NT2/D1 (cell line): ENCODE data around the gene NPAT.

ENCODE experiments used
- DNase-seq: peaks from one replicate; pipeline ENCODE4 v3.0.0-alpha.2; 2011; ENCODE audit warnings: low read depth, low spot score
- H3K27me3 ChIP-seq: 2 replicates; pipeline ENCODE4 v1.6.0; 2011; ENCODE audit warnings: mild to moderate bottlenecking; ENCODE audit not compliant: insufficient read length, insufficient read depth
- H3K36me3 ChIP-seq: 2 replicates; pipeline ENCODE4 v1.6.1; 2011; ENCODE audit warnings: mild to moderate bottlenecking, low read length, mixed read lengths; ENCODE audit not compliant: insufficient read depth, insufficient read length
- H3K4me1 ChIP-seq: 2 replicates; pipeline ENCODE4 v1.5.1; 2011; ENCODE audit not compliant: insufficient read depth, insufficient read length
- H3K4me3 ChIP-seq: 2 replicates; pipeline ENCODE4 v1.5.1; 2011; ENCODE audit warnings: low read depth; ENCODE audit not compliant: insufficient read length
- H3K9ac ChIP-seq: 2 replicates; pipeline ENCODE4 v1.6.0; 2011; ENCODE audit warnings: low read depth; ENCODE audit not compliant: insufficient read length
- H3K9me3 ChIP-seq: 2 replicates; pipeline ENCODE4 v1.5.1; 2011; ENCODE audit warnings: mild to moderate bottlenecking, low read length; ENCODE audit not compliant: insufficient read depth
- SUZ12 ChIP-seq: IDR thresholded peaks from 2 replicates; pipeline ENCODE4 v1.6.1; 2011; ENCODE audit not compliant: insufficient read length, insufficient read depth; ENCODE audit errors: extremely low read depth
- YY1 ChIP-seq: IDR thresholded peaks from 2 replicates; pipeline ENCODE4 v1.6.1; 2011; ENCODE audit not compliant: insufficient read length, insufficient read depth
- ZNF274 ChIP-seq: IDR thresholded peaks from 2 replicates; pipeline ENCODE4 v1.6.1; 2011; ENCODE audit warnings: mild to moderate bottlenecking, low read depth, low read length

NPAT gene

GRCh38 chr11:108218912-108219783, 3.3 kb downstream of the NPAT start:
- Histone ChIP-seq H3K9ac (no peak overlapping the region), H3K4me1 (peaks cover under 1% of the 10 kb centered on the region), H3K9me3 (no peaks in the 10 kb centered on the region), H3K36me3 (peaks cover 9% of the 10 kb centered on the region), H3K4me3 (no peak overlapping the region), H3K27me3 (no peaks in the 10 kb centered on the region)
- DNase-seq = no peak
- TF ChIP-seq YY1 (no peak), SUZ12 (no peak), ZNF274 (no peak)

- no peak overlapping the region for H3K4me3 ChIP-seq
- no peaks in the 10 kb centered on the region for H3K9me3 ChIP-seq
- no peak overlapping the region for H3K9ac ChIP-seq
- H3K36me3 ChIP-seq = peaks cover 12% of the 10 kb centered on the region
- H3K4me1 ChIP-seq = no peaks in the 10 kb centered on the region
- H3K27me3 ChIP-seq = no peaks in the 10 kb centered on the region
- TF ChIP-seq YY1 (no peak), SUZ12 (no peak), ZNF274 (no peak)
- DNase-seq = no peak
Observed at GRCh38 chr11:108218455-108218854, 4.0 kb downstream of the NPAT start.

- H3K27me3 ChIP-seq = no peaks in the 10 kb centered on the region
- H3K9ac ChIP-seq = no peak overlapping the region
- no peak for TF ChIP-seq ZNF274
- no peak for TF ChIP-seq YY1
- TF ChIP-seq SUZ12 = no peak
- H3K36me3 ChIP-seq = peaks cover 17% of the 10 kb centered on the region
- no peaks in the 10 kb centered on the region for H3K4me1 ChIP-seq
- H3K4me3 ChIP-seq = no peak overlapping the region
- no peaks in the 10 kb centered on the region for H3K9me3 ChIP-seq
- DNase-seq = no peak
Observed at GRCh38 chr11:108216988-108217387, 5.5 kb downstream of the NPAT start.

- no peaks in the 10 kb centered on the region for H3K27me3 ChIP-seq
- no peak overlapping the region for H3K4me3 ChIP-seq
- no peak overlapping the region for H3K9ac ChIP-seq
- H3K9me3 ChIP-seq = no peaks in the 10 kb centered on the region
- TF ChIP-seq YY1 = no peak
- TF ChIP-seq SUZ12 = no peak
- TF ChIP-seq ZNF274 = no peak
- no peaks in the 10 kb centered on the region for H3K4me1 ChIP-seq
- DNase-seq = no peak
- peaks cover 18% of the 10 kb centered on the region for H3K36me3 ChIP-seq
Observed at GRCh38 chr11:108213784-108214183, 8.7 kb downstream of the NPAT start.

- no peak for DNase-seq
- Histone ChIP-seq H3K9ac (no peak overlapping the region), H3K4me3 (no peak overlapping the region), H3K27me3 (no peaks in the 10 kb centered on the region), H3K9me3 (peaks cover 28% of the 10 kb centered on the region), H3K4me1 (no peaks in the 10 kb centered on the region), H3K36me3 (peaks cover 41% of the 10 kb centered on the region)
- TF ChIP-seq YY1 (no peak), SUZ12 (no peak), ZNF274 (no peak)
Observed at GRCh38 chr11:108210441-108210840, 12.0 kb downstream of the NPAT start.

GRCh38 chr11:108207683-108208060, 14.8 kb downstream of the NPAT start:
- Histone ChIP-seq H3K36me3 (peaks cover 53% of the 10 kb centered on the region), H3K27me3 (no peaks in the 10 kb centered on the region), H3K4me1 (no peaks in the 10 kb centered on the region), H3K9me3 (peaks cover 46% of the 10 kb centered on the region), H3K4me3 (no peak overlapping the region), H3K9ac (no peak overlapping the region)
- TF ChIP-seq ZNF274 (no peak), SUZ12 (no peak), YY1 (no peak)
- no peak for DNase-seq

GRCh38 chr11:108206969-108207682, 15.3 kb downstream of the NPAT start:
- no peaks in the 10 kb centered on the region for H3K4me1 ChIP-seq
- H3K27me3 ChIP-seq = no peaks in the 10 kb centered on the region
- no peak overlapping the region for H3K4me3 ChIP-seq
- H3K9ac ChIP-seq = no peak overlapping the region
- H3K9me3 ChIP-seq = peaks cover 46% of the 10 kb centered on the region
- peaks cover 57% of the 10 kb centered on the region for H3K36me3 ChIP-seq
- TF ChIP-seq ZNF274 (no peak), YY1 (no peak), SUZ12 (no peak)
- no peak for DNase-seq
